ENCODE measurements around the gene CNNM1. TPM values are rescaled to one million over a fixed set of nuclear protein-coding genes. Genes with fewer than 3 reads are reported as not detected.
A peak's percentile ranks its signal among the peaks of the same experiment; 100 is the strongest.

Gene CNNM1
- polyA plus RNA-seq (ENCODE audit: low read depth in 6 of 6), result not detected

- Mint-ChIP-seq H3K9me3 (peaks cover 0 to 31% (median 6%) of the 10 kb centered on the region in 7 donors), H3K4me1 (peaks cover 4 to 13% (median 7%) of the 10 kb centered on the region in 3 donors), H3K36me3 (peaks cover 9 to 11% of the 10 kb centered on the region in 2 donors), H3K27me3 (peaks cover 34 to 45% (median 39%) of the 10 kb centered on the region in 3 donors), H3K4me3 (peak within 1 kb of the TSS; percentile 40 to 89 (median 70)), H3K27ac (peak within 1 kb of the TSS in 1 of 6 donors; percentile 59)
- DNase-seq, result no peak
- ATAC-seq (ENCODE audit: low read depth in 2 of 2), result peak in 1 of 2 donors; percentile 33
Observed at GRCh38 chr10:99329304-99329553, at the start of gene CNNM1. Gene CNNM1 (plus strand): TSS chr10:99329356. CDS start chr10:99329388, 32 bp downstream.

- DNase-seq (no peak), ATAC-seq (ENCODE audit: low read depth in 2 of 2) (no peak)
- peaks cover 18 to 25% (median 19%) of the 10 kb centered on the region in 3 donors for H3K27me3 Mint-ChIP-seq
- H3K4me3 Mint-ChIP-seq, result no peak overlapping the region
- no peak overlapping the region for H3K27ac Mint-ChIP-seq
- H3K9me3 Mint-ChIP-seq, result peaks cover 0 to 29% (median 16%) of the 10 kb centered on the region in 7 donors
- H3K36me3 Mint-ChIP-seq, result no peaks in the 10 kb centered on the region
- H3K4me1 Mint-ChIP-seq, result no peaks in the 10 kb centered on the region
Observed at GRCh38 chr10:99279626-99280111, 49.5 kb upstream of the CNNM1 start.

- H3K4me3 Mint-ChIP-seq, result no peak overlapping the region
- H3K36me3 Mint-ChIP-seq, result no peaks in the 10 kb centered on the region
- H3K9me3 Mint-ChIP-seq, result peaks cover 0 to 29% (median 16%) of the 10 kb centered on the region in 7 donors
- H3K4me1 Mint-ChIP-seq, result no peaks in the 10 kb centered on the region
- no peak overlapping the region for H3K27ac Mint-ChIP-seq
- ATAC-seq (ENCODE audit: low read depth in 2 of 2) (no peak), DNase-seq (no peak)
- H3K27me3 Mint-ChIP-seq, result peaks cover 15 to 31% (median 17%) of the 10 kb centered on the region in 3 donors
Observed at GRCh38 chr10:99280472-99280871, 48.7 kb upstream of the CNNM1 start.

- peaks cover 19 to 50% (median 26%) of the 10 kb centered on the region in 3 donors for H3K27me3 Mint-ChIP-seq
- no peaks in the 10 kb centered on the region for H3K36me3 Mint-ChIP-seq
- H3K4me1 Mint-ChIP-seq, result no peaks in the 10 kb centered on the region
- ATAC-seq (ENCODE audit: low read depth in 2 of 2) (no peak), DNase-seq (no peak)
- H3K9me3 Mint-ChIP-seq, result peaks cover 0 to 29% (median 16%) of the 10 kb centered on the region in 7 donors
- H3K27ac Mint-ChIP-seq, result no peak overlapping the region
- no peak overlapping the region for H3K4me3 Mint-ChIP-seq
Observed at GRCh38 chr10:99285881-99286280, 43.3 kb upstream of the CNNM1 start.

- Mint-ChIP-seq H3K27me3 (peaks cover 19 to 29% (median 26%) of the 10 kb centered on the region in 3 donors), H3K9me3 (peaks cover 0 to 4% (median 0%) of the 10 kb centered on the region in 7 donors), H3K4me1 (no peaks in the 10 kb centered on the region), H3K27ac (no peak overlapping the region), H3K4me3 (no peak overlapping the region), H3K36me3 (no peaks in the 10 kb centered on the region)
- ATAC-seq (ENCODE audit: low read depth in 2 of 2) (no peak), DNase-seq (no peak)
Observed at GRCh38 chr10:99290306-99290705, 38.9 kb upstream of the CNNM1 start.

GRCh38 chr10:99292159-99292558 is 37.0 kb upstream of the CNNM1 start:
- Mint-ChIP-seq H3K9me3 (no peaks in the 10 kb centered on the region), H3K27me3 (peaks cover 10 to 21% (median 16%) of the 10 kb centered on the region in 3 donors), H3K27ac (no peak overlapping the region), H3K36me3 (no peaks in the 10 kb centered on the region), H3K4me1 (no peaks in the 10 kb centered on the region), H3K4me3 (no peak overlapping the region)
- no peak for ATAC-seq (ENCODE audit: low read depth in 2 of 2)
- DNase-seq, result no peak

- H3K27me3 Mint-ChIP-seq, result peaks cover 25 to 29% (median 29%) of the 10 kb centered on the region in 3 donors
- H3K4me3 Mint-ChIP-seq, result peak overlapping the region in 2 of 8 donors; percentile 2 to 76
- no peaks in the 10 kb centered on the region for H3K4me1 Mint-ChIP-seq
- no peaks in the 10 kb centered on the region for H3K9me3 Mint-ChIP-seq
- ATAC-seq (ENCODE audit: low read depth in 2 of 2) (no peak), DNase-seq (no peak)
- H3K36me3 Mint-ChIP-seq, result no peaks in the 10 kb centered on the region
- H3K27ac Mint-ChIP-seq, result no peak overlapping the region
Observed at GRCh38 chr10:99296605-99297004, 32.6 kb upstream of the CNNM1 start.

GRCh38 chr10:99297033-99297432 is 32.1 kb upstream of the CNNM1 start:
- ATAC-seq (ENCODE audit: low read depth in 2 of 2), result no peak
- DNase-seq, result no peak
- Mint-ChIP-seq H3K9me3 (no peaks in the 10 kb centered on the region), H3K4me3 (peak overlapping the region in 1 of 8 donors; percentile 76), H3K27me3 (peaks cover 29% of the 10 kb centered on the region in 3 donors), H3K27ac (no peak overlapping the region), H3K4me1 (no peaks in the 10 kb centered on the region), H3K36me3 (no peaks in the 10 kb centered on the region)

- Mint-ChIP-seq H3K36me3 (peaks cover 0 to 7% of the 10 kb centered on the region in 2 donors), H3K27ac (no peak overlapping the region)
- no peak for ATAC-seq (ENCODE audit: low read depth in 2 of 2)
Observed at GRCh38 chr10:99303899-99304861, 25.0 kb upstream of the CNNM1 start.

GRCh38 chr10:99304862-99305229 is 24.3 kb upstream of the CNNM1 start:
- Mint-ChIP-seq H3K27ac (no peak overlapping the region), H3K36me3 (peaks cover 0 to 8% of the 10 kb centered on the region in 2 donors), H3K9me3 (peaks cover 7 to 28% (median 12%) of the 10 kb centered on the region in 7 donors), H3K4me3 (no peak overlapping the region), H3K4me1 (no peaks in the 10 kb centered on the region), H3K27me3 (peaks cover 22 to 50% (median 30%) of the 10 kb centered on the region in 3 donors)
- ATAC-seq (ENCODE audit: low read depth in 2 of 2) (no peak), DNase-seq (no peak)

More at GRCh38 chr10:99303899-99304861, 25.0 kb upstream of the CNNM1 start:
- H3K4me1 Mint-ChIP-seq, result no peaks in the 10 kb centered on the region
- H3K4me3 Mint-ChIP-seq, result no peak overlapping the region
- peaks cover 28 to 55% (median 37%) of the 10 kb centered on the region in 3 donors for H3K27me3 Mint-ChIP-seq
- H3K9me3 Mint-ChIP-seq, result peaks cover 4 to 23% (median 10%) of the 10 kb centered on the region in 7 donors
- DNase-seq, result no peak

GRCh38 chr10:99312501-99312900 is 16.7 kb upstream of the CNNM1 start:
- H3K4me3 Mint-ChIP-seq, result no peak overlapping the region
- H3K27me3 Mint-ChIP-seq, result peaks cover 9 to 15% (median 15%) of the 10 kb centered on the region in 3 donors
- DNase-seq (no peak), ATAC-seq (ENCODE audit: low read depth in 2 of 2) (no peak)
- peaks cover 0 to 8% of the 10 kb centered on the region in 2 donors for H3K36me3 Mint-ChIP-seq
- peaks cover 9 to 26% (median 13%) of the 10 kb centered on the region in 7 donors for H3K9me3 Mint-ChIP-seq
- no peak overlapping the region for H3K27ac Mint-ChIP-seq
- H3K4me1 Mint-ChIP-seq, result no peaks in the 10 kb centered on the region

- H3K27ac Mint-ChIP-seq, result no peak overlapping the region
- H3K36me3 Mint-ChIP-seq, result no peaks in the 10 kb centered on the region
- ATAC-seq (ENCODE audit: low read depth in 2 of 2), result no peak
- peaks cover 0 to 2% (median 0%) of the 10 kb centered on the region in 7 donors for H3K9me3 Mint-ChIP-seq
- H3K4me3 Mint-ChIP-seq, result no peak overlapping the region
- H3K27me3 Mint-ChIP-seq, result peaks cover 19 to 28% (median 27%) of the 10 kb centered on the region in 3 donors
- no peak for DNase-seq
- no peaks in the 10 kb centered on the region for H3K4me1 Mint-ChIP-seq
Observed at GRCh38 chr10:99315853-99316252, 13.3 kb upstream of the CNNM1 start.

- H3K36me3 Mint-ChIP-seq, result no peaks in the 10 kb centered on the region
- H3K27ac Mint-ChIP-seq, result no peak overlapping the region
- H3K9me3 Mint-ChIP-seq, result peaks cover 0 to 2% (median 0%) of the 10 kb centered on the region in 7 donors
- DNase-seq (no peak), ATAC-seq (ENCODE audit: low read depth in 2 of 2) (no peak)
- peaks cover 22 to 34% (median 30%) of the 10 kb centered on the region in 3 donors for H3K27me3 Mint-ChIP-seq
- H3K4me1 Mint-ChIP-seq, result no peaks in the 10 kb centered on the region
- no peak overlapping the region for H3K4me3 Mint-ChIP-seq
Observed at GRCh38 chr10:99316374-99316773, 12.8 kb upstream of the CNNM1 start.

GRCh38 chr10:99318048-99318447 is 11.1 kb upstream of the CNNM1 start:
- no peak overlapping the region for H3K27ac Mint-ChIP-seq
- DNase-seq (no peak), ATAC-seq (ENCODE audit: low read depth in 2 of 2) (no peak)
- peaks cover 35 to 48% (median 37%) of the 10 kb centered on the region in 3 donors for H3K27me3 Mint-ChIP-seq
- peaks cover 0 to 3% (median 0%) of the 10 kb centered on the region in 7 donors for H3K9me3 Mint-ChIP-seq
- no peak overlapping the region for H3K4me3 Mint-ChIP-seq
- no peaks in the 10 kb centered on the region for H3K36me3 Mint-ChIP-seq
- H3K4me1 Mint-ChIP-seq, result no peaks in the 10 kb centered on the region
